Measurements from ENCODE around the gene OPA1. TPM values are rescaled to one million over a fixed set of nuclear protein-coding genes. Genes with fewer than 3 reads are reported as not detected.

The OPA1 gene
- total RNA-seq, 4 donors from 2014 or later = 42.2 to 56.1 (median 47.2) TPM

DNA sequence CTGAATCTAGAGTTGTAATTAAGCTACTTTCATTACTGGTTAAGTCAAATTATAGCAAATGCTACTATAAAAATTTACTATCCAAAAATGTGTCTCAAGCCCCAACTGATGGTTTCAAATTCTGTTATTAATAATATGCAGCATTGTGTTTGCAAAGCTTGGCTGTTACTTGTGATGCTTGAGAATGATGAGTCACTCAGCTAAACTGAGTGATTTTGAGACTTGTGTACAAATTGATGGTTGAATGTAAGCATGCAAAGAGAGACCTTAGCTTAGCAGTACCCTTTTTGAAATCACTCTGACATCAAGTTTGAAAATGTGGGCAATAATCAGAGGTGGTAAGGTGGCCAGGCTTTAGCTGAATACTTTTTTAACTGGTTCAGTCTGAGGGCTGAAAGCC is 27.6 kb downstream of the OPA1 start:
- Histone ChIP-seq H3K4me3 (no peak overlapping the region), H3K27me3 (no peaks in the 10 kb centered on the region), H3K4me1 (no peaks in the 10 kb centered on the region), H3K9me3 (no peaks in the 10 kb centered on the region), H3K36me3 (peaks cover 13 to 46% (median 26%) of the 10 kb centered on the region in 4 donors), H3K27ac (replicated peaks in 1 of 4) (no peak overlapping the region)
- no peak for DNase-seq (ENCODE audit: extremely low spot score)
- intact Hi-C loops (cut with DNase I) = no loop called here
- TF ChIP-seq EP300 (IDR thresholded peaks at IDR 0.05) (no peak), POLR2A (IDR thresholded peaks at IDR 0.05; ENCODE audit: low read depth) (no peak), POLR2AphosphoS5 (IDR thresholded peaks at IDR 0.05) (no peak), CTCF (IDR thresholded peaks at IDR 0.05) (no peak)

- WGBS = 86% methylated on average over 4 of the region's 4 CpGs
- intact Hi-C loops (cut with DNase I) = no loop called here
- DNase-seq (ENCODE audit: extremely low spot score) = no peak
- H3K27me3 ChIP-seq = no peaks in the 10 kb centered on the region
- no peaks in the 10 kb centered on the region for H3K9me3 ChIP-seq
- H3K4me1 ChIP-seq = no peaks in the 10 kb centered on the region
- H3K27ac ChIP-seq (replicated peaks in 1 of 4) = no peak overlapping the region
- peaks cover 13 to 47% (median 29%) of the 10 kb centered on the region in 4 donors for H3K36me3 ChIP-seq
- no peak overlapping the region for H3K4me3 ChIP-seq
- TF ChIP-seq CTCF (IDR thresholded peaks at IDR 0.05) = no peak
- no peak for TF ChIP-seq POLR2AphosphoS5 (IDR thresholded peaks at IDR 0.05)
- no peak for TF ChIP-seq POLR2A (IDR thresholded peaks at IDR 0.05; ENCODE audit: low read depth)
- TF ChIP-seq EP300 (IDR thresholded peaks at IDR 0.05) = no peak
Observed at GRCh38 chr3:193621127-193621526, 28.1 kb downstream of the OPA1 start.

DNA sequence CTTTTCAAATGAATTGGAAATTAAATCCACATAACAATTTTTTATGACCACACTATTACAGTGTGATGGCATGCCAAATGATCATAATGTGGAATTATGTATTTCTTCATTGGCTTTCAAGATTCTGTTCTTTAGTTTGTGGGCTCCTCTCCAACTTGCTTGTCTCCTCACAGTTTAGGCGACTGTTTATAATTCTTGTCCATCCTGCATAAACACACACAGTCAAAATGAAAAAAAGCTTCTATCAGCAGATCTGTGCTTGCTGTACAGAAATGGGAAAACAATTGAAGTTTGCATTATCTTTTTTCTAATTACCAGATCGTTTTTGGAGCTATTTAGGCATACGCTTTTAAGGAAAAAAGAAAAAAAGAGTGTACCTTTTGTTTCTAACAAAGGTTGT is 37.0 kb downstream of the OPA1 start:
- no peak overlapping the region for H3K4me3 ChIP-seq
- no peak for DNase-seq (ENCODE audit: extremely low spot score)
- no peaks in the 10 kb centered on the region for H3K9me3 ChIP-seq
- peaks cover 5 to 48% (median 14%) of the 10 kb centered on the region in 4 donors for H3K36me3 ChIP-seq
- TF ChIP-seq POLR2AphosphoS5 (IDR thresholded peaks at IDR 0.05) = no peak
- no peak for TF ChIP-seq POLR2A (IDR thresholded peaks at IDR 0.05; ENCODE audit: low read depth)
- TF ChIP-seq EP300 (IDR thresholded peaks at IDR 0.05) = no peak
- TF ChIP-seq CTCF (IDR thresholded peaks at IDR 0.05) = no peak
- intact Hi-C loops (cut with DNase I) = no loop called here
- no peaks in the 10 kb centered on the region for H3K27me3 ChIP-seq
- H3K27ac ChIP-seq (replicated peaks in 1 of 4) = no peak overlapping the region
- WGBS = 22% methylated on average over 3 of the region's 3 CpGs
- peaks cover 0 to 10% (median 7%) of the 10 kb centered on the region in 4 donors for H3K4me1 ChIP-seq

GRCh38 chr3:193637831-193638230 is 44.8 kb downstream of the OPA1 start:
- Histone ChIP-seq H3K4me1 (no peaks in the 10 kb centered on the region), H3K9me3 (no peaks in the 10 kb centered on the region), H3K4me3 (no peak overlapping the region), H3K36me3 (peaks cover 0 to 68% (median 44%) of the 10 kb centered on the region in 4 donors), H3K27ac (replicated peaks in 1 of 4) (no peak overlapping the region), H3K27me3 (no peaks in the 10 kb centered on the region)
- intact Hi-C loops (cut with DNase I) = no loop called here
- DNase-seq (ENCODE audit: extremely low spot score) = no peak
- WGBS = 94% methylated on average over 3 of the region's 3 CpGs
- no peak for TF ChIP-seq POLR2A (IDR thresholded peaks at IDR 0.05; ENCODE audit: low read depth)
- no peak for TF ChIP-seq POLR2AphosphoS5 (IDR thresholded peaks at IDR 0.05)
- TF ChIP-seq CTCF (IDR thresholded peaks at IDR 0.05) = no peak
- no peak for TF ChIP-seq EP300 (IDR thresholded peaks at IDR 0.05)

GRCh38 chr3:193638833-193639232 is 45.8 kb downstream of the OPA1 start:
- H3K36me3 ChIP-seq = peaks cover 0 to 77% (median 48%) of the 10 kb centered on the region in 4 donors
- H3K27me3 ChIP-seq = no peaks in the 10 kb centered on the region
- H3K4me1 ChIP-seq = no peaks in the 10 kb centered on the region
- H3K27ac ChIP-seq (replicated peaks in 1 of 4) = no peak overlapping the region
- intact Hi-C loops (cut with DNase I) = no loop called here
- 93% methylated on average over 3 of the region's 3 CpGs for WGBS
- H3K4me3 ChIP-seq = no peak overlapping the region
- no peak for TF ChIP-seq POLR2AphosphoS5 (IDR thresholded peaks at IDR 0.05)
- TF ChIP-seq POLR2A (IDR thresholded peaks at IDR 0.05; ENCODE audit: low read depth) = no peak
- TF ChIP-seq CTCF (IDR thresholded peaks at IDR 0.05) = no peak
- no peak for TF ChIP-seq EP300 (IDR thresholded peaks at IDR 0.05)
- no peak for DNase-seq (ENCODE audit: extremely low spot score)
- H3K9me3 ChIP-seq = no peaks in the 10 kb centered on the region
